NCI-H1436 treated with DMSO at 0.1 percent for 48 hours (cell line): ENCODE results near the gene HCLS1.
"Not testable (repeated sequence)": the region's sequence is repeated elsewhere in the genome, so short reads cannot be mapped to it uniquely, and the experiment has no call there.

Source experiments
- DNase-seq: peaks from one replicate; lab custom pipeline; 2025; lab: John Stamatoyannopoulos, UW

The HCLS1 gene

GRCh38 chr3:121654493-121655385 is 6.0 kb downstream of the HCLS1 start:
- DNase-seq = no peak

GRCh38 chr3:121651684-121652083 is 9.0 kb downstream of the HCLS1 start:
- no peak for DNase-seq

- DNase-seq = no peak
Measured at GRCh38 chr3:121649645-121650044, 11.1 kb downstream of the HCLS1 start.

- DNase-seq = no peak
Measured at GRCh38 chr3:121648219-121648958, 12.3 kb downstream of the HCLS1 start.

GRCh38 chr3:121645054-121645453 is 15.6 kb downstream of the HCLS1 start:
- DNase-seq = no peak

GRCh38 chr3:121642601-121643314 is 17.9 kb downstream of the HCLS1 start:
- no peak for DNase-seq

GRCh38 chr3:121641127-121641526 is 19.6 kb downstream of the HCLS1 start:
- DNase-seq = no peak

- DNase-seq = no peak
Measured at GRCh38 chr3:121637922-121638321, 22.8 kb downstream of the HCLS1 start.

GRCh38 chr3:121630355-121630754 is 30.3 kb downstream of the HCLS1 start:
- no peak for DNase-seq

GRCh38 chr3:121629601-121630000 is 31.1 kb downstream of the HCLS1 start:
- no peak for DNase-seq

- no peak for DNase-seq
Measured at GRCh38 chr3:121627622-121628021, 33.1 kb downstream of the HCLS1 start.

- no peak for DNase-seq
Measured at GRCh38 chr3:121627211-121627610, 33.5 kb downstream of the HCLS1 start.

GRCh38 chr3:121626495-121626894 is 34.2 kb downstream of the HCLS1 start:
- no peak for DNase-seq

- DNase-seq = no peak
Measured at GRCh38 chr3:121624147-121624899, 36.4 kb downstream of the HCLS1 start.

- no peak for DNase-seq
Measured at GRCh38 chr3:121621491-121621890, 39.2 kb downstream of the HCLS1 start.

- no peak for DNase-seq
Measured at GRCh38 chr3:121619691-121620090, 41.0 kb downstream of the HCLS1 start.

GRCh38 chr3:121606106-121606505 is 54.6 kb downstream of the HCLS1 start:
- DNase-seq = no peak

- no peak for DNase-seq
Measured at GRCh38 chr3:121604759-121605158, 55.9 kb downstream of the HCLS1 start.

GRCh38 chr3:121601212-121601812 is 59.4 kb downstream of the HCLS1 start:
- no peak for DNase-seq

- not testable (repeated sequence) for DNase-seq
Measured at GRCh38 chr3:121599900-121600299, 60.8 kb downstream of the HCLS1 start.

- no peak for DNase-seq
Measured at GRCh38 chr3:121598564-121598963, 62.1 kb downstream of the HCLS1 start.
